ENCODE measurements around the gene XPO1.
"Not testable (repeated sequence)": the region's sequence is repeated elsewhere in the genome, so short reads cannot be mapped to it uniquely, and the experiment has no call there.

Gene XPO1

GRCh38 chr2:61530749-61531148 lies 7.4 kb downstream of the XPO1 start:
- no peak for DNase-seq

GRCh38 chr2:61529944-61530735 lies 8.0 kb downstream of the XPO1 start:
- no peak for DNase-seq

GRCh38 chr2:61520261-61520660 lies 17.9 kb downstream of the XPO1 start:
- no peak for DNase-seq

DNA sequence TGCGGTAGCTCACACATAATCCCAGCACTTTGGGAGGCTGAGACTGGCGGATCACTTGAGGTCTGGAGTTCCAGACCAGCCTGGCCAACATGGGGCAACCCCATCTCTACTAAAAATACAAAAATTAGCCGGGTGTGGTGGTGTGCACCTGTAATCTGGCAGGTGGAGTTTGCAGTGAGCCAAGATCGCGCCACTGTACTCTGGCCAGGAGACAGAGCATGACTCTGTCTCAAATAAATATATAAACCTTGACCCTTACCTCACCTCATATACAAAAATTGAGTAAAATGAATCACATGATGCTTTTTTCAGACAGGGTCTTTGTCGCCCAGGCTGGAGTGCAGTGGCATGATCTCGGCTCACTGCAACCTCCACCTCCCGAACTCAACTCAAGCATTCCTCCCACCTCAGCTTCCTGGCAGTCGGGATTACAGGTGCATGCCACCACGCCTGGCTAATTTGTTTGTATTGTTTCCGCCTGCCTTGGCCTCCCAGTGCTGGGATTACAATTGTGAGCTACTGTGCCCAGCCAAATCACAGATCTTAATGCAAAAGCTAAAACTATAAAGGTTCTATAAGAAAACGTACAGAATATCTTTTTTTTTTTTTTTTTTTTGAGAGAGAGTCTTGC lies 25.3 kb downstream of the XPO1 start:
- DNase-seq: no peak

DNA sequence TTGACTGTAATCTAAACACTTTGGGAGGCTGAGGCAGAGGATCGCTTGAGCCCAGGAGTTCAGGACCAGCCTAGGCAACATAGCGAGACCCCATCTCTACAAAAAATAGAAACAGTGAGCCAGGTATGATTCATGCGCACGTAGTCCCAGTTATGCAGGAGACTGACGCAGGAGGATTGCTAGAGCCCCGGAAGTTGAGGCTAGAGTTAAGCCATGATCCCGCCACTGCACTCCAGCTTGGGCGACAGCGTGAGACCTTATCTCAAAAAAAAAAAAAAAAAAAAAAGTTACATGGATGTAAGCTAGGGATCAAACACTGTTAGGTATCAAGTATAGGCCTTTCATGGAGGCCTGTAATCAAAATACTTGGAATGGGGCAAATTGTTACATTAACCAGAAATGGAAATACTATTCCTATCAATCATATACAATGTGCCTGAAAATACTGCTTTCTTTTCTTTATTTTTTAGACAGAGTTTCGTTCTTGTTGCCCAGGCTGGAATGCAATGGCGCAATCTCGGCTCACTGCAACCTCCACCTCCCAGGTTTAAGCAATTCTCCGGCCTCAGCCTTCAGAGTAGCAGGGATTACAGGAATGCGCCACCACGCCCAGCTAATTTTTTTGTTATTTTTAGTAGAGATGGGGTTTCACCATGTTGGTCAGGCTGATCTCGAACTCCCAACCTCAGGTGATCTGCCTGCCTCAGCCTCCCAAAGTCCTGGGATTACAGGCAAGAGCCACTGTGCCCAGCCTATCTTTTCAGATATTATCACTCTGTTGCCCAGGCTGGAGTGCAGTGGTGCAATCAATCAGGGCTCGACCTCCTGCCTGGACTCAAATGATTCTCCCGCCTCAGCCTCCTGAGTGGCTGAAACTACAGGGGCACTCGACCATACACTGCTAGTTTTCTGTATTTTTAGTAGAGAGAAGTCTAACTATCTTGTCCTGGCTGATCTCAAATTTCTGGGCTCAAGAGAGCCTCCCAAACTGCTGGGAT lies 27.2 kb downstream of the XPO1 start:
- DNase-seq: no peak

GRCh38 chr2:61504949-61505348 lies 33.2 kb downstream of the XPO1 start:
- no peak for DNase-seq

- no peak for DNase-seq
These were observed 39.1 kb downstream of the XPO1 start for GRCh38 chr2:61499060-61499459.

- DNase-seq: no peak
These were observed 44.6 kb downstream of the XPO1 start for GRCh38 chr2:61493523-61493942.

GRCh38 chr2:61492476-61492875 lies 45.7 kb downstream of the XPO1 start:
- no peak for DNase-seq

DNA sequence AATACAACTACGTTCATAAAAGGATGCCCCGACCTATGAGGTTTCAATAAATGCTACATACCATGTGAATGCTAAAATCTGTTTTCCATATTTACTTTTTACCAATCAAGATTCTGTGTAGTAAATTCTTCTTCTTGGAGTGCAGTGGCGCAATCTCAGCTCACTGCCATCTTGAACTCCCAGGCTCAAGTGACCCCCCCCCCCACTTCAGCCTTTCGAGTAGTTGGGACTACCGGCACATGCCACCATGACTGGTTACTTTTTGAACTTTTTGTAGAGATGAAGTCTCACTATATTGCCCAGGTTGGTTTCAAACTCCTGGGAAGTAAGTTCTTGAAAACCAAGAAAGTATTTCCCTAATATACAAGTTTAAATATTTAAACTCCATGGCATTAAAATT lies 52.9 kb downstream of the XPO1 start:
- no peak for DNase-seq

- DNase-seq: no peak
These were observed 60.1 kb downstream of the XPO1 start for GRCh38 chr2:61478086-61478485.

DNA sequence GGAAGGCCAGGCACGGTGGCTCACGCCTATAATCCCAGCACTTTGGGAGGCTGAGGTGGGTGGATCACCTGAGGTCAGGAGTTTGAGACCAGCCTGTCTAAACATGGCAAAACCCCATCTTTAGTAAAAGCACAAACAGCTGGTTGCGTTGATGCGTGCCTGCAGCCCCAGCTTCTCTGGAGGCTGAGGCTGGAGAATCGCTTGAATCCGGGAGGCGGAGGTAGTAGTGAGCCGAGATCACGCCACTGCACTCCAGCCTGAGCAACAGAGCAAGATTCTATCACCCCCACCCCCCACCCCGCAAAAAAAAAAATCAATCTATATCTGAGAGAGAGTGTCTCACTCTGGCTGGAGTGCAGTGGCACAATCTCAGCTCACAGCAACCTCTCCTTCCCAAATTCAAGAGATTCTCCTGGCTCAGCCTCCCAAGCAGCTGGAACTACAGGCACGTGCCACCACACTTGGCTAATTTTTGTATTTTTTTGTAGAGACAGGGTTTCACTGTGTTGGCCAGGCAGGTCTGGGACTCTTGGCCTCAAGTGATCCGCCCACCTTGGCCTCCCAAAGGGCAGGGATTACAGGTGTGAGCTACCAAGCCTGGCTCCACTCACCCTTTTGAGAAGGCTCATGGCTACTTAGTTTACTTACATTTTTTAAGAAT lies 61.1 kb downstream of the XPO1 start:
- DNase-seq: not testable (repeated sequence)

GRCh38 chr2:61471905-61472805 lies 66.0 kb downstream of the XPO1 start:
- DNase-seq: peak; percentile 21 to 65

DNA sequence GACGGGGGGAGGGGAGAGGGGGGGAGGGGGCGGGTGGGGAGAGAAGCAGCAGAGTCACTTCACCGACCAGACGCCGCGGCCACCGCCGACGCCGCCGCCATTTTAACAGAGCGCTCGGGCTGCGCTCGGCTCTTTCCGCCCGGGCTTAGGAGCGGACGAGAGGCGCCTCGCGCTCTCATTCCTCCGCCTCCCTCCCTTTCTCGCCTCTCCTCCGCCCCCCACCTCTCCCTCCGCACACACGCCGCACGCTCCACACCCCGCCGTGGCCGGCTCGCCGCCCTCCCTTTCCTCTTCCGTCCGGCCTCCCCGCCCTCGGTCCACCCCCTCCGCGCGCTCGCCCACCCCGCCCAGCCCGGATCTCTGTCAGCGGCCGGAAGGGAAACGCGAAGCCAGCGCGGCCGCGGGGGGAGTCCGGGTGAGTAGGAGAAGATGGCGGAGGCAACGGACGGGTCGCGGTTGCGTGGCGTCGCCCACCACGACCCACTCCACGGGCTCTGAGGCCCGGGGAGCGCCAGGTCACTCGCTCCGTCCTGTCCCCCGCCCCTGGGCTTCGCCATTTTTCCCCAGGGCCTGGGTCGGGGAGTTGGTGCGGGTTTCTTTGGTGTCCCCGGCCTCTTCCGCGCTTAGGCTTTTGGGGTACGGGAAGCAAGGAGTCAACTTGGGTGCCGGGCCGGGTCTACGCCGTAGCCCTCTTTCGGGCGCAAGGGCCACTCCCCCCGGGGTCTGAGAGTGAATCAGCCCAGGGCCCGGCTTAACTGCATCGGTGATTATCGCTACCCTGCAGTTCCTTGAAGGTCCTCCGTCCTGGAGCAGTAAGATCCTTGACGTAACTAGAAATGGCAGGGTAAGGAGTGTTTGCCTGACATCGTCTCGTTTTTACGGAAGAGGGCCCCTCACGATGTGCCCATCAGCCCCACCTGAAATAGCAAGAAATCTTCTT lies 66.9 kb downstream of the XPO1 start, which contains the start of gene USP34:
Gene USP34, minus strand, starts transcription at position 123 of the 940 bp plus-strand sequence. CDS start 395 bp downstream, outside the sequence.
- peak; percentile 82 to 93 for DNase-seq

DNA sequence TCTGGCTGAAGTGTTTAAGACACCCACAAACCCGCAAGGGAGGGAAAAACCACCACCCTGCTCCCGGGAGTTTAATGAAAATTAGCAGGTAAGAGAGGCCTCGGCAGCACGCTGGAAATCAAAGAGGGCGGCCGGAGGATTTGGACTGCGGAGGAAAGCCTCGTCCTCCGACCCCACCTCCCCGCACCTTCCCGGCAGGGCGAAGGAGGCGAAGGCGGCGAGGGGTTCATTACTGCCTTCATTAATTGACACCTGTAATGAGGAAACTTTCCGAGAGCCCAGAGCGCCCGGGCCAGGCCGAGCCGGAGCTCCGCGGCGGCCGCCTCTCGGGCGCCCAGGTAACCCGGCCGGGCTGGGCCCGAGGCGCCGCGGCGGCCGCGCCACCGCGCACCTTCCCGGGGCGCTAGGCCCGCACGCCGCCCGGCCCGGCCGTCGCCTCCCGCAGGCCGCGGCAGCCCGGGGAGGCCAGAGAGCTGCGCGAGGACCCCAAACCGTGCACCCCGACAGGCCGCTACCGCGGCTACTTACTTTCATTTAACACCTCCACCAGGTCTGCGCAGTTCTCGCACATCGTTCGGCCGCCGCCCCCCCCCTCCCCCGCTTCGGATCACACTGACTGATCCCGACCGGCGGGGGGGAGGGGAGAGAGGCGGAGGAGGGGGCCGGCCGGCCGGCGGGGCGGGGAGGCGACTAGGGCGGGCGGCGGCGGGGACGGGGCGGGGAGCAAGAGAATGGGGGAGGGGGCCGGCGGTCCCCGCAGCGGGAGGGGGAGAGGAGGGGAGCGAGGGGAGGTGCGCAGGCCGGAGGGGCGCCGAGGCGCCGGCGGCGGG lies 67.8 kb downstream of the XPO1 start:
- peak; percentile 45 to 87 for DNase-seq

DNA sequence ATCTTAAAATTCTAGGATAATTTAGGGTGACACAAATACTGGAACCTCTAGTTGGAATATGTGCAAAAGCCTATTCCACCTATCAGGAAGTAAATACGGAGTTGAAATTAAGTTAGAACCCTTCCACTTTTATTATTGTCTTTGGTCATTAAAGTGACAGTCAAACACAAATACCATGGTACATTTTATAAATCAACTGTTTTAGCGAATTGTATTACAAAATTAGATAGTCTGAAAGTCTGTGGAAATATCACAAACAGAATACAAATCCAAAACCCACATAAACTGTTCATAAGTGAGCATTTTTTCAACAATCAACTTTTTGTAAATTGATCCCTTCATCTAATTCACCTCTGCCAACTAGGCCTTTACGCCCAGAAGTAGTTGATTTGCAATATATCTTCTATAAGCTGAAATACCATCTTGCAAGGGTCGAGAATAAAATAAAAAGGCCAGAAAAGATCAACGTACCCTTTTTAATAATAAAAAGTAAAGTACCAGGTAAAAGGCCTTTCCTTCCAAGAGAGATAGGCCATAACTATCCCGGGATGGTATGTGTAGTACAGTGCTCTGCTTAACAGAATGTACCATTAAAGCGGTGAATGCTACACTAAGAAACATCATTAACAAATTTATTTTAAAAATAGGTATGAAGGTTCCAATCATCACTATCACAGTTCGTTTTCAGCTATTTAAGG lies 68.6 kb downstream of the XPO1 start:
- no peak for DNase-seq

DNA sequence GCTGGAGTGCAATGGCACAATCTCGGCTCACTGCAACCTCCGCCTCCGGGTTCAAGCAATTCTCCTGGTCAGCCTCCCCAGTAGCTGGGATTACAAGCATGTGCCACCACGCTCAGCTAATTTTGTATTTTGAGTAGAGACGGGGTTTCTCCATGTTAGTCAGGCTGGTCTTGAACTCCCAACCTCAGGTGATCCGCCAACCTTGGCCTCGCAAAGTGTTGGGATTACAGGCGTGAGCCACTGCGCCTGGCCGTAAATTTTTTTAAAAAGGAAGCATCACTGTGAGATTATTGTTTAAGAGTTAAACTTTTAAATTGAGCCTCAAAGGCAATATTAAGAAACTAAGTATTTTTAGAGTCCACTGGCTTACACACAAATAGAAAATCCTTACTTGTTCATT lies 69.9 kb downstream of the XPO1 start:
- not testable (repeated sequence) for DNase-seq

DNA sequence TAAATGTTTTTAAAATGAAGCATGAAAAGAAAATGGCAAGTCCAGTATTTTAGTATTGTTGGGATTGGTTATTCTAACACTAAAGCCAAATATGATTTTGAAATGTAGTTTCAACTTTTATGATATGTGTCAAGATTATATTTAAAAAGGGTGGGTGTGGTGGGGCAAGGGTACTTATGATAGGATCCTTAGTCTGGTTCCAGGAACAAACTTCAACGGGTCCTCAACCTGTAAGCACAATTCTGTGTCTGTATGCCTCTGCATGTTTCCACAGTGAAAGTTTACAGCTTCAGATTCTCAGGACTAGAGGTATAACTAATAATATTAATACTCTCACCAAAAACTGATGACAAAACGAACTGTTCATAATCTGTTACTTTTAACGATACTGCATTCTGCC lies 73.1 kb downstream of the XPO1 start:
- no peak for DNase-seq
